B cell (primary cell): ENCODE data around the gene UBE2Q2. TPM values are rescaled to one million over a fixed set of nuclear protein-coding genes. Genes with fewer than 3 reads are reported as not detected.
"Not testable (repeated sequence)": the region's sequence is repeated elsewhere in the genome, so short reads cannot be mapped to it uniquely, and the experiment has no call there.

Source experiments
- ATAC-seq: fragments of 200-7000 bp; cut with Tn5 transposase; one replicate; pipeline ENCODE4 v1.10.0; 2021; ENCODE audit warnings: low read depth, mild to moderate bottlenecking, moderate number of reproducible peaks, moderate library complexity
- CTCF ChIA-PET: fragments of 350-600 bp; sonication (Branson Sonifier 250); formaldehyde crosslinking; loops from one replicate; lab custom pipeline; 2021; ENCODE audit warnings: antibody characterized with exemption, inconsistent platforms; lab: Charles Lee
- POLR2A ChIA-PET: fragments of 350-600 bp; sonication (Branson Sonifier 250); formaldehyde crosslinking; loops from one replicate; lab custom pipeline; 2021; ENCODE audit warnings: antibody characterized with exemption; lab: Charles Lee
- DNase-seq: peaks from one replicate; pipeline ENCODE4 v3.0.0; 2013
- H2AFZ ChIP-seq: 2 replicates; pipeline ENCODE4 v1.6.1; 2012; ENCODE audit warnings: mild to moderate bottlenecking, low read depth, low read length; ENCODE audit not compliant: insufficient read depth, poor library complexity, severe bottlenecking
- H3K27ac ChIP-seq, 2 donors: 1 replicate in 1 of 2; 2 replicates in 1 of 2; pipeline ENCODE4 v1.5.1; 2012 to 2013; ENCODE audit warnings: low read length in 2 of 2, mild to moderate bottlenecking in 2 of 2, moderate library complexity in 1 of 2
- H3K27me3 ChIP-seq, 4 experiments: fragments of 200-600 bp in 1 of 4; sonication (generic) in 1 of 4; replicated peaks in 1 of 4; 1 replicate in 2 of 4; 2 replicates in 2 of 4; pipeline versions ENCODE4 v1.6.1 to v1.7.0; 2013 to 2016; ENCODE audit warnings: low read length in 3 of 4, mild to moderate bottlenecking in 2 of 4, mixed read lengths in 1 of 4, moderate library complexity in 1 of 4; ENCODE audit not compliant: insufficient read depth in 4 of 4, control insufficient read depth in 3 of 4; ENCODE audit errors: control extremely low read depth in 1 of 4
- H3K36me3 ChIP-seq, 2 experiments: replicated peaks in 1 of 2; 1 replicate in 1 of 2; 2 replicates in 1 of 2; pipeline versions ENCODE4 v1.6.1 to v1.7.1; 2013; ENCODE audit warnings: low read length in 1 of 2; ENCODE audit not compliant: insufficient read depth in 2 of 2, control insufficient read depth in 1 of 2; ENCODE audit errors: control extremely low read depth in 1 of 2, extremely low read depth in 1 of 2
- H3K4me1 ChIP-seq, 2 donors: fragments of 200-600 bp in 1 of 2; sonication (generic) in 1 of 2; 1 replicate in 1 of 2; 2 replicates in 1 of 2; pipeline versions ENCODE4 v1.5.1 to v1.6.1; 2013 to 2017; ENCODE audit warnings: low read length in 2 of 2; ENCODE audit not compliant: control insufficient read depth in 2 of 2, insufficient read depth in 2 of 2
- H3K4me2 ChIP-seq: replicated peaks from 2 replicates; pipeline ENCODE3; 2012; ENCODE audit warnings: mild to moderate bottlenecking, low read depth, low read length; ENCODE audit not compliant: poor library complexity, severe bottlenecking
- H3K4me3 ChIP-seq, 5 experiments: fragments of 200-600 bp in 1 of 5; sonication (generic) in 1 of 5; 1 replicate in 3 of 5; 2 replicates in 2 of 5; pipeline versions ENCODE4 v1.5.1 to v1.7.0; 2011 to 2016; ENCODE audit warnings: low read length in 4 of 5, mild to moderate bottlenecking in 4 of 5, low read depth in 2 of 5, control low read depth in 1 of 5, moderate library complexity in 1 of 5; ENCODE audit not compliant: insufficient read depth in 1 of 5; ENCODE audit errors: control extremely low read depth in 1 of 5, extremely low read depth in 1 of 5
- H3K79me2 ChIP-seq: fragments of 200-600 bp; sonication (generic); one replicate; pipeline ENCODE4 v1.6.0; 2016; ENCODE audit warnings: low read length; ENCODE audit not compliant: control insufficient read depth, insufficient read depth
- H3K9ac ChIP-seq: fragments of 200-600 bp; sonication (generic); 2 replicates; pipeline ENCODE4 v1.6.1; 2017; ENCODE audit warnings: mild to moderate bottlenecking, low read length, moderate library complexity
- H3K9me3 ChIP-seq, 3 donors: one replicate each; pipeline versions ENCODE4 v1.6.1 to v1.7.1; 2013; ENCODE audit warnings: low read length in 2 of 3; ENCODE audit not compliant: control insufficient read depth in 2 of 3, insufficient read depth in 1 of 3; ENCODE audit errors: control extremely low read depth in 1 of 3
- H4K20me1 ChIP-seq: 2 replicates; pipeline ENCODE4 v1.6.0; 2012; ENCODE audit warnings: mild to moderate bottlenecking, low read length; ENCODE audit not compliant: insufficient read depth, control insufficient read depth, poor library complexity, severe bottlenecking
- H3K27ac Mint-ChIP-seq: one replicate; pipeline ENCODE4 v1.8.0; 2021; ENCODE audit warnings: mixed read lengths
- H3K27me3 Mint-ChIP-seq: one replicate; pipeline ENCODE4 v1.8.0; 2021; ENCODE audit warnings: mixed read lengths
- H3K4me1 Mint-ChIP-seq: one replicate; pipeline ENCODE4 v1.8.0; 2021; ENCODE audit warnings: mixed read lengths
- H3K4me3 Mint-ChIP-seq: one replicate; pipeline ENCODE4 v1.8.0; 2021; ENCODE audit warnings: mixed read lengths
- H3K9me3 Mint-ChIP-seq: one replicate; pipeline ENCODE4 v1.8.0; 2022; ENCODE audit warnings: mixed read lengths; ENCODE audit not compliant: insufficient read depth
- EZH2 ChIP-seq: IDR thresholded peaks from 2 replicates; pipeline ENCODE4 v1.6.1; 2012; ENCODE audit warnings: borderline replicate concordance, low read depth, mild to moderate bottlenecking, moderate library complexity, low read length; ENCODE audit not compliant: insufficient read depth, poor library complexity, severe bottlenecking
- WGBS: methylation state at CpG from one replicate; pipeline ENCODE4 v1.1.5; 2013; ENCODE audit warnings: missing lambda C conversion rate; ENCODE audit not compliant: insufficient coverage; 5-methylcytosine and 5-hydroxymethylcytosine counted together
- intact Hi-C: fragments of 100-400 bp; cut with micrococcal nuclease; formaldehyde crosslinking; loops from one replicate; pipeline ENCODE4 v1.10.0; 2022
- polyA plus RNA-seq: library from polyadenylated mRNA; depleted of rRNA; stranded (reverse); fragments of >200 nt; gene quantifications from 2 replicates; pipeline ENCODE4 v1.2.3, GENCODE V29; 2012
- total RNA-seq, 2 donors: library from RNA; stranded (reverse); fragments of 120-200 nt in 1 of 2; gene quantifications; 1 replicate in 1 of 2; 2 replicates in 1 of 2; pipeline versions ENCODE4 v1.2.3 to v1.2.4, GENCODE V29; 2013 to 2022
- TF ChIP-seq, protein P1 (sequence below): fragments of 200-600 bp; IDR thresholded peaks from one replicate; pipeline ENCODE4 v1.8.0; 2022; ENCODE audit warnings: antibody characterized with exemption, mild to moderate bottlenecking

The UBE2Q2 gene
- total and polyA plus RNA-seq, 2 donors (not counting 1 experiment from before 2014, with no cell fraction given): 11.4 to 33.6 TPM

DNA sequence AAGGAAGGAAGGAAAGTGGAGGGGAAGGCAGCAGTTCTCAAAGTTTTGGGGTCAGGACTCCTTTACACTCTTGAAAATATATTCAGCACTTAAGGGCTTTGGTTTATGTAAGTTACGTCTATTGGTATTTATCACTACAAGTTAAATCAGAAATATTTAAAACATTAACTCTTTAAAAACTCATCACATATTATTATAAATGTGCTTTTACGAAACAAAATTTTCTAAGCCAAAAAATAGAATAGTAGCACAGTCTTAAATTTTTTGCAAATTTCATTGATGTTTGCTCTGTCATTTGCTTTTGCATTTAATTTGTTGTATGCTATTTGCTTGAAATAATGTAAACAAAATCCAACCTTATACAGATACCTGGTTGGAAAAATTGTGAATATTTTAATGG, 7.5 kb downstream of the UBE2Q2 start:
- no peak overlapping the region for H3K4me3 ChIP-seq
- peaks cover 47% of the 10 kb centered on the region for H3K4me1 Mint-ChIP-seq
- no peak overlapping the region for H3K27ac ChIP-seq
- peaks cover 84% of the 10 kb centered on the region for H3K79me2 ChIP-seq
- POLR2A ChIA-PET: no interaction called here
- H4K20me1 ChIP-seq: peaks cover 32% of the 10 kb centered on the region
- CTCF ChIA-PET: no interaction called here
- intact Hi-C loops: no loop called here
- DNase-seq (no peak), ATAC-seq (no peak)
- H3K4me3 Mint-ChIP-seq: no peak overlapping the region
- no peaks in the 10 kb centered on the region for H3K4me1 ChIP-seq
- no peak overlapping the region for H2AFZ ChIP-seq
- H3K9ac ChIP-seq: no peak overlapping the region
- WGBS: no CpG with 5 or more reads among the region's 2 CpGs
- H3K9me3 Mint-ChIP-seq: no peaks in the 10 kb centered on the region
- no peaks in the 10 kb centered on the region for H3K9me3 ChIP-seq
- peaks cover 2 to 3% of the 10 kb centered on the region in 2 experiments for H3K36me3 ChIP-seq
- no peak overlapping the region for H3K4me2 ChIP-seq
- H3K27me3 Mint-ChIP-seq: no peaks in the 10 kb centered on the region
- H3K27ac Mint-ChIP-seq: no peak overlapping the region
- H3K27me3 ChIP-seq: no peaks in the 10 kb centered on the region
- TF ChIP-seq, protein P1, sequence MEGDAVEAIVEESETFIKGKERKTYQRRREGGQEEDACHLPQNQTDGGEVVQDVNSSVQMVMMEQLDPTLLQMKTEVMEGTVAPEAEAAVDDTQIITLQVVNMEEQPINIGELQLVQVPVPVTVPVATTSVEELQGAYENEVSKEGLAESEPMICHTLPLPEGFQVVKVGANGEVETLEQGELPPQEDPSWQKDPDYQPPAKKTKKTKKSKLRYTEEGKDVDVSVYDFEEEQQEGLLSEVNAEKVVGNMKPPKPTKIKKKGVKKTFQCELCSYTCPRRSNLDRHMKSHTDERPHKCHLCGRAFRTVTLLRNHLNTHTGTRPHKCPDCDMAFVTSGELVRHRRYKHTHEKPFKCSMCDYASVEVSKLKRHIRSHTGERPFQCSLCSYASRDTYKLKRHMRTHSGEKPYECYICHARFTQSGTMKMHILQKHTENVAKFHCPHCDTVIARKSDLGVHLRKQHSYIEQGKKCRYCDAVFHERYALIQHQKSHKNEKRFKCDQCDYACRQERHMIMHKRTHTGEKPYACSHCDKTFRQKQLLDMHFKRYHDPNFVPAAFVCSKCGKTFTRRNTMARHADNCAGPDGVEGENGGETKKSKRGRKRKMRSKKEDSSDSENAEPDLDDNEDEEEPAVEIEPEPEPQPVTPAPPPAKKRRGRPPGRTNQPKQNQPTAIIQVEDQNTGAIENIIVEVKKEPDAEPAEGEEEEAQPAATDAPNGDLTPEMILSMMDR: no peak
- TF ChIP-seq EZH2: no peak

DNA sequence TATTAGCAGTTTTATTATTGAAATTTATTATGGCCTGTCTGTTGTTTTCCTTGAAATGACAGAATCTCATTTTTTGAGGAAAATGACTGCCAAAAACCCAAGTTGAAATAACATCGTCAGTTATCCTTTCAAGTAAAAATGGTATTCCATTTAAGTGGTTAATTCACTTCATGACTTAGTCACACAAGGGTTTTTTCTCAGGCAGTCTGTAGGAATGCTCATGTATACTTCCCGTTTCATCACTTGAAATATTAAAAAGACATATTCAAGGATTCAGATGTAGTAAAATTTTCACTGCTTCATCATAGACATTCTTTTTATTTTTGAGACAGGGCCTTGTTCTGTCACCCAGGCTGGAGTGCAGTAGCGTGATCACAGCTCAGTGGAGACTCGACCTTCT, 8.3 kb downstream of the UBE2Q2 start:
- H3K4me1 ChIP-seq, ATAC-seq, H3K9ac ChIP-seq, H3K27ac ChIP-seq, H3K9me3 Mint-ChIP-seq, H3K4me3 Mint-ChIP-seq, H3K4me2 ChIP-seq, H3K9me3 ChIP-seq, H3K4me3 ChIP-seq, H2AFZ ChIP-seq, H3K27me3 Mint-ChIP-seq, H3K36me3 ChIP-seq, DNase-seq, H3K27ac Mint-ChIP-seq, intact Hi-C loops, CTCF ChIA-PET, POLR2A ChIA-PET, H3K27me3 ChIP-seq: not testable (repeated sequence)
- Histone ChIP-seq H4K20me1 (peaks cover 30% of the 10 kb centered on the region), H3K79me2 (peaks cover 76% of the 10 kb centered on the region)
- peaks cover 43% of the 10 kb centered on the region for H3K4me1 Mint-ChIP-seq
- 100% methylated on average over 1 of the region's 4 CpGs for WGBS
